ENCODE results near the gene DSC2.
"Not testable (repeated sequence)": the region's sequence is repeated elsewhere in the genome, so short reads cannot be mapped to it uniquely, and the experiment has no call there.

DSC2 gene

DNA sequence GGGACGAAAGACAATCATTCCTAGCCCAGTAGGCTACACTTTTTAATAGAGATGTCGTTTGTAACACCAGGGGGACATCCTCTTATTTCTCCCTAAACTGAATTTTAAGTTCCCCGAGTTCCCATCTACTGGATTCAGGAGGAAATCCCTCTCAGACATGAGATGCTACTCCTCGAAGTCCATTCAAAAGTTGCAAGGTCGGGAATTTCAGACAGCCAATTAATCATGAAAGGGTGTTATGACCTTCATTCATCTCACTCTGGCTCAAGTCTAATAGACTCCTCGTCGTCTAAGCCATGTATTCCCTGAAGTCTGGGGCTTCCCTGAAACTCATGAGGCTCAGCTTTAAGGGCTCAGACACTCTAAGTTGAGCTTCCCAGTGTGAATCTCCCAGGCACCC is 58.5 kb downstream of the DSC2 start:
- no peak for DNase-seq (ENCODE audit: low spot score)

DNA sequence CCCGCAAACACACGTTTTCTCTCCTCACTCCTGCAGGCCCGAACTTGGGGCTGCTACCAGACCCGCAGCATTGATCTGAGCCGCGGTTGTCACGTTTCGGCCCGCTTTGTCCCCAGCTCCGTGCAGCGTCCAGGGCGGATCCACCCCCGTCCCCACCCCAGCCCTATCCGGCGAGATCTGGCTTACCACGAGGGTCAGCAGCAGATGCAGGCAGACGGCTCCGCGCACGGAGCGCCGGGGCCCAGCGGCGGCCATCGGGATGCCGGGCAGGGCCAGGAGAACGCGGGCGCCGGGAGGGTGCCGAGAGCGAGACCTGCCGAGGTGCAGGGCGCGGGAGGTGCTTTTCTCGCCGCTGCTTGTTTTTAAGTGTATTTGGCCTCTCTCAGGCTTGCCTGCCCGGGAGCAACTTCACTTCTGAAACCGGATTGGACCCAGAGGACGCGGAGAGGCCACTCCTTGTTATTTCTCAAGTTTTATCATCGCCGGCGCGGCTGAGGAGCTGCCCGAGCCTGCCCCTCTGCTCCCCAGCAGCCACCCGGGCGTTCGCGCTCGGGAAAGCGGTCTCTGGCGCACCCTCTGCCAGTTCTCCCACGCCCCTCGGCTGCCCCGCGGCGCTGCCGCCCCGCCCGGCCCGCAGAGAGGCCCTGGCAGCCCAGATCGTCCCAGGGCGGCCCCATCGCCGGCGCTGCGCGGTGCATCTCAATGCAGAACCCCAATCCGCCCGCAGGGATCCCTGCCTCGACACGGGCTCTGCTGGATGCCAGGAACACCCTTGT is 59.6 kb downstream of the DSC2 start, which contains the start of gene DSC3:
Gene DSC3, minus strand, starts transcription at position 337 of the 776 bp plus-strand sequence. Its CDS starts 82 bp downstream, at position 255.
- peak; percentile 16 for DNase-seq (ENCODE audit: low spot score)

DNA sequence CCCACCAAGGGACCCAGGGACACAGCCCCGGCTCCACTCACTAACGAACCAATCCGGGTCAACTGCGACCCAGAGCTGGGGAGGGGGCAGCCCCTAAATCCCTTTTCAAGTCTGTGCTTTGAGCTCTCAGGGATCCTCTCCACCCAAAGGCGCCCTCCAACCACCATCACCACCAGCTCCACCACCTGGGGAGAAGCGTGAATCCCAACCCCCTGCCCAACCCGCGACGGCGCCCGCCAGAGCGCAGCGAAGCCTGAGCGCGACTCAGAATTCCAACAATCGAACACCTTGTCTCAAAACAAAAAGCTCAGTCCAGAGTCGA is 60.2 kb downstream of the DSC2 start:
- no peak for DNase-seq (ENCODE audit: low spot score)

DNA sequence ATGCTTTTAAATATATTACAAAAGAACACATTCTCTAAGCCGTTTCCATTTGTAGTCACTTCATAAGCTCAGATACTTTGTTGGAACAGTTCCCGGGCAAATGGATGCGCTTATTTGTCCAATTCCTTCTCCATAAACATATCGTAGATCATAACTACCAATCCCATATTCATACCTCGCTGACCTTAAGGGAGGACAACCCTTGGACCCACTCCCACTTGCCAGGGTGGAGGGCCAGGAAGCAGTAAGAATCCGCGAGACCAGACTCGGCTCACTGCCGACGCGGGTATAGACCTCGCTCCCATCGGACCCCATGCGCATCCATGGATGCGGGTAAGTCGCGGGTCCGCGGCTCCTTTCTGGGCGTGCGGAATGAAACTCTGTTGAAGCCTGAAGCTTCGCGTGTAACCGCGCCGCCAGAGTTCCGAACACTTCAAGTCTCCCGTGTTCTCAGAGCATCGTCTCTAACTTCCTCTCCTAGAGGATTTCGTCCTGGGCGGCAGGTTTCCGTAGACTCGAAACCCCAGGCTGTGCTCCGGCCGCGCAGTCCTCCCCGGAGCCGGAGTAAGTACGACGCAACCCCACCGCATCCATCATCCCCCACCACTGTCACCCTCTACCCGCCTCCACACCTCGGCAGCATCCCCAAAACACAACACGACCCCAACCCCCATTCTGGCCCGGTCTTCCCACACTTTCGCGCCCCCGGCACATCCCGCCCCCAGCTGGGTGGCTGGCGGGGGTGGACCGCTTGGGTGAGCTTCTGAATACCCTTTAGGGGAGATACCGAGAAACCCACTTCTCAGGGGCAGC is 60.7 kb downstream of the DSC2 start:
- DNase-seq (ENCODE audit: low spot score) = peak; percentile 9

DNA sequence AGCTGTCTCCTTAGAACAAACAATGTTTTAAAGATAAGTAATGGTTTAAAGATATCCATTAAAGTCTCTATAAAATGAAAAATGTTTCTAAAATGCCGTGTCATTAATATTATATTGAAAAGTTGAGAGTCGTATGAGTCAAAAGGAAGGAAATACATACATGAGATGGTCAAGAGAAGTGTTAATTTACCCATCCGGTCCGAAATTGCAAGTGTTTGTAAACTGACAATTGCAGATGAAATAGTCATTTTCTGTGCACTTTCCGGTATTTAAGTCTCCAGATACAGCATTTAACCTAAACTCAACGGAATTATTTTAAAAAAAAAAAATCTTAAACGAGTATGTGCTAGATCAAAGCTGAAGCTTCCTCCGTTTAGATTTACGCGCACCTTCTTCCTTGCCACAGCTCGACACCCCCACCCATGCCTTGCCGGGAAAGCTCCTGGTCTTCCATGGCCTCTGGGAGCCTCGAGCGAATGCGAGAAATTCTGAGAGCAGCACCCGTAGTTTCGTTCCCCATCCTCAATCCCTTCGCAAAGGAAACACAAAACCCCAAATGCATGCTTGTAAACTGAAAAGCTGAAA is 61.4 kb downstream of the DSC2 start:
- no peak for DNase-seq (ENCODE audit: low spot score)

DNA sequence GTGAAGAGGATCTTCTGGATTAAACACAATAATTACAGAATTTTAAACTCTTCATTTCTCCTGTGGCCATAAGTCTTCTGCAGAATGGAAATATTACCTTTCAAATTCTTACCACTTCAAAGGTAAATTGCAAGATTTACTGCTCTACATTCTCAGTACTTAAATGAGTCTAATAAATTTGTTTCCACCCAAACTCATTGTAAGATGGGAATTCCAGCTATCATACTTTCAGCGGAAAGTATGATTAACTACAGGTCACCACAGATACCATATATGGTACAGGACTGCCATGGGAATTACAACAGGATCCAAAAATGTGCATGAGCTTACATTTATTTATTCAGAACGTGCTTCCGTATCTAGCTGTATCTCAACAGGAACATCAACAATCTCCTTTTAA is 62.8 kb downstream of the DSC2 start:
- no peak for DNase-seq (ENCODE audit: low spot score)

DNA sequence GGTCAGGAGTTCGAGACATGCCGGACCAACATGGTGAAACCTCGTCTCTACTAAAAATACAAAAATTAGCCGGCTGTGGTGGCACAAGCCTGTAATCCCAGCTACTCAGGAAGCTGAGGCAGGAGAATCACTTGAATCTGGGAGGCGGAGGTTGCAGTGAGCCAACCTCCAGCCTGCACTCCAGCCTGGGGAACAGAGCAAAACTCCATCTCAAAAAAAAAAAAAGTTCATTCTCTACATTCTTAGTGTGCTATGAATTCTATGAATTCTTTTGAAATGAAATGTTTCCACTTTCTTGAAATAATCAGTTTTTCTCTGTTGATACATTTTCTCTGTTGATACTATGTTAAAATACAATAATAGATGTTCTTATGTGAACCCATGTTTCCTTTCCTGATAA is 64.5 kb downstream of the DSC2 start:
- not testable (repeated sequence) for DNase-seq (ENCODE audit: low spot score)

DNA sequence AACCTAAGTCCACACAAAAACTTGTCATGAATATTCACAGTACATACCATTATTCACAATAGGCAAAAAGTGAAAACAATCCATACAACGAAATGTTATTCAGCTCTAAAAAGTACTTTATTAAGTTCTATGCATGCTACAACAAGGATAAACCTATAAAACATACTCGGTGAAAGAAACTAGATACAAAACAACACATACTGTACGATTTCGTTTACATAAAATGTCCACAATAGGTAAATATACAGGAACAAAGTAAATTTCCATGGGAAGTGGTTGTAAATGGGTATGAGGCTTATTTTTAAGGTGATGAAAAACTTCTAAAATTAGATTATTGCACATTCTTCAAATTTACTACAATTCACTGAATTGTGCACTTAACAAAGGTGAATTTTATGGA is 67.7 kb downstream of the DSC2 start:
- no peak for DNase-seq (ENCODE audit: low spot score)

DNA sequence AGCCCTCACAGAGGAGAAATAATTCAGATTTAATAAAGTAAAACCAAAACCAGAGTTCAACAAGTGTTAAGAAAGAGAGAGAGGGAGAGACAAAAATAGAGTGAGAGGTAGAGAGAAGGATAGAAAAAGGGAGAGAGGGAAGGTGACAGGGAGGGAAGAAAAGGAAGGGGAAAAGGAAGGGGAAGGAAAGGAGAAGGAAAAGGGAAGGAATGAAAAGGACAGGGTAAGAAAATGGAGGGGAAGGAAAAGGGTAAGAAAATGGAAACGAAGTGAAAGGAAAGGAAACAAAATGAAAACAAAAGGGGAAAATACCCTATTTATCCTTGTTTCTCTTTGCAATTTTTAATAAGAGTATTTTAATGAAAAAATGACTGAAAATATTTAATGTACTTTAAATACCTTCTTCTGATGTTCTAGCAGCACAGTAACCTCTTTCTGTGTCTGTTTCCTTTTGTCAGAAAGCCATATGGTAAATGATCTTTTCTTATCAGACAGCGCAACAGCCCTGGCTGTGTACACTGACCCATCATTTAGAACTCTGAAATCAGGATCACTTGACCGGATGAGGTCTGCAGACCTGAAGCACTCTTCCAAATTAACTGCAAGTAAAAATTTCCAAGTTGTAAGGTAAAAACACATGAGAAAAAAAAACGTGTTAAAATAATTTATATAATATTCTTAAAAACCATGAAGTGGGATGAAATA is 71.5 kb downstream of the DSC2 start:
- no peak for DNase-seq (ENCODE audit: low spot score)

DNA sequence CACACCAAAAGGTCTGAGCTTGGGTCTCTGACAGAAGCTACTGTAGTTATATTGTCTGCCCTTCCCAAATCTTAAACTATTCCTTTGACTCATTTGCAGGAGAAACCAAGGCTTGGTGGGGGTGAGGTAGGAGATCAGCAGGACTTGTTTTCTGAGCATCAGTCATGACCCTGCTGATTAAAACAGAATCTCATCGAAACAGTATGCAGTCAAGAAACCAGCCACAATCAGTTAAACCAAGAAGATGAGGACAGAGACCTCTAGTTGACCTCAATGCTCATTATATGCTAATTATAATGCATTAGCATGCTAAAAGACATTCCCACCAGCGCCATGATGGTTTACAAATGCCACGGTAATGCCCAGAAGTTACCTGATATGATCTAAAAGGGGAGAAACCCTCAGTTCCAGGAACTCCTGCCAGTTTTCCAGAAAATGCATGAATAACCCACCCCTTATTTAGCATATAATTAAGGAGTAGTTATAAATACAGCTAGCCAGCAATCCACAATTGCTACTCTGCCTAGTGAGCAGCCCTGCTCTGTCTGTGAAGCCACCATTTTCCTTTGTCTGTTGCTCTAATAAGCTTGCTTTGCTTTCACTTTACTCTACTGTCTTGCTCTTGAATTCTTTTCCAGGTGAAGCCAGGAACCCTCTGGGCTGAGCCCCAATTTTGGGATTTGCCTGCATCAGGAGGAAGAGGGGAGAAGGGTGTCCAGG is 86.3 kb downstream of the DSC2 start:
- DNase-seq (ENCODE audit: low spot score) = no peak

DNA sequence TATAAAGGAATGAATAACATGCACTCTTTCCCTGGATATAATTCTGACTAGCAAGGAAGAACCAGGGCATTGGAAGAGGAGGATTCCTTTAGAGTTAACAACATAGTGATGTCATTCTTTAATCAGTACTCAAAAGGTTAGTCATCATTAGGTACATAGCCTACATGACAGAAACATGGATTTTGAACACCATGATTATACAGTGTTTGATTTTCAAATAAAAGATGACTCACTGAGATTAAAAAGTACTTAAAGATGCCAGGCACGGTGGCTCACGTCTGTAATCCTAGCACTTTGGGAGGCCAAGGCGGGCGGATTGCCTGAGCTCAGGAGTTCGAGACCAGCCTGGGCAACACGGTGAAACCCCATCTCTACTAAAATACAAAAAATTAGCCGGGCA is 90.8 kb downstream of the DSC2 start:
- DNase-seq (ENCODE audit: low spot score) = not testable (repeated sequence)

DNA sequence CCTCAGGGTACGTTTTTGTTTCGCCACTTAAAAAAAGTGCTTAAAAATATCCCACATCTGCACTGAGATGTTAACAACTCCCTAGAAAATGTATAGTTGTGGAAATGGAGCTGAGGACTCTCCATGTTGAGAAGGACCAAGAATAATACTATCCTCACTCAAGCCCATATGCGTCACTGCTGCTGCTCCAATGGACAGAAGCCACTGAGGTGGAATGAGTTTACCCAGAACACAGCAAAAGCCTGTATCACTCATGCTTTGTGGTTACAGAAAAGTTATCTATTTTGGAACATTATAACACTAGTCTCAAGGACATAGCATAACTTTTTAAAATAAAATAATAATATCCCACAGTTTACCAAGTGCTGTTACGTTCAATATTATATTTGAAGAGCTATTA is 91.6 kb downstream of the DSC2 start:
- DNase-seq (ENCODE audit: low spot score) = no peak
